BE2C (cell line): Measurements from ENCODE around the gene TMEM140. TPM values are rescaled to one million over a fixed set of nuclear protein-coding genes. Genes with fewer than 3 reads are reported as not detected.

Experiments used
- DNase-seq: peaks from one replicate; pipeline ENCODE4 v3.0.0-alpha.2; 2020
- H3K27me3 ChIP-seq: fragments of 250-450 bp; sonication (Bioruptor Pico); 2 replicates; pipeline ENCODE4 v1.5.1; 2020; ENCODE audit warnings: mild to moderate bottlenecking
- H3K36me3 ChIP-seq: fragments of 250-450 bp; sonication (Bioruptor Pico); 2 replicates; pipeline ENCODE4 v1.5.1; 2020; ENCODE audit warnings: mild to moderate bottlenecking
- H3K4me1 ChIP-seq: fragments of 250-450 bp; sonication (Bioruptor Pico); 2 replicates; pipeline ENCODE4 v1.5.1; 2020
- H3K4me3 ChIP-seq: 2 replicates; pipeline ENCODE4 v1.5.1; 2011; ENCODE audit warnings: low read depth, low read length
- H3K9me3 ChIP-seq: fragments of 250-450 bp; sonication (Bioruptor Pico); 2 replicates; pipeline ENCODE4 v1.5.1; 2020
- CTCF ChIP-seq: IDR thresholded peaks from 2 replicates; pipeline ENCODE4 v1.5.1; 2012; ENCODE audit warnings: mild to moderate bottlenecking, low read depth, low read length
- polyA plus RNA-seq: library from polyadenylated mRNA; unstranded; fragments of >200 nt; gene quantifications from one replicate; pipeline ENCODE4 v1.2.1, GENCODE V29; 2012; ENCODE audit warnings: low read depth, missing spikeins; ENCODE audit not compliant: insufficient read length, insufficient read depth

The TMEM140 gene
- polyA plus RNA-seq: 20.7 TPM

GRCh38 chr7:135147899-135148721 lies at the start of gene TMEM140:
TMEM140 (plus strand) TSS chr7:135148072; CDS start chr7:135164442, 16,370 bp downstream.
- H3K4me1 ChIP-seq: peaks cover 2% of the 10 kb centered on the region; the same call in 1 of the 2 replicates
- TF ChIP-seq CTCF: no peak
- H3K4me3 ChIP-seq: peak within 1 kb of the TSS; percentile 29
- H3K27me3 ChIP-seq: no peaks in the 10 kb centered on the region
- H3K9me3 ChIP-seq: no peaks in the 10 kb centered on the region
- no peak for DNase-seq
- no peaks in the 10 kb centered on the region for H3K36me3 ChIP-seq

GRCh38 chr7:135098391-135098790 lies 49.5 kb upstream of the TMEM140 start:
- no peaks in the 10 kb centered on the region; the same call in 1 of the 2 replicates for H3K27me3 ChIP-seq
- no peak for TF ChIP-seq CTCF

GRCh38 chr7:135100856-135101255 lies 47.0 kb upstream of the TMEM140 start:
- Histone ChIP-seq H3K36me3 (no peaks in the 10 kb centered on the region), H3K9me3 (peaks cover 2% of the 10 kb centered on the region; the same call in 1 of the 2 replicates), H3K4me1 (no peaks in the 10 kb centered on the region), H3K27me3 (no peaks in the 10 kb centered on the region; the same call in 1 of the 2 replicates), H3K4me3 (no peak overlapping the region)
- TF ChIP-seq CTCF: no peak
- no peak for DNase-seq

More at GRCh38 chr7:135098391-135098790, 49.5 kb upstream of the TMEM140 start:
- no peak for DNase-seq
- Histone ChIP-seq H3K9me3 (peaks cover 2% of the 10 kb centered on the region; the same call in 1 of the 2 replicates), H3K36me3 (no peaks in the 10 kb centered on the region), H3K4me1 (no peaks in the 10 kb centered on the region), H3K4me3 (no peak overlapping the region)

- DNase-seq: no peak
These were observed 45.5 kb upstream of the TMEM140 start for GRCh38 chr7:135102372-135102771.

GRCh38 chr7:135109562-135109961 lies 38.3 kb upstream of the TMEM140 start:
- H3K4me1 ChIP-seq: no peaks in the 10 kb centered on the region
- no peak for DNase-seq

More at GRCh38 chr7:135102372-135102771, 45.5 kb upstream of the TMEM140 start:
- no peak overlapping the region for H3K4me3 ChIP-seq
- peaks cover 3% of the 10 kb centered on the region; the same call in 1 of the 2 replicates for H3K27me3 ChIP-seq
- no peaks in the 10 kb centered on the region for H3K36me3 ChIP-seq
- H3K9me3 ChIP-seq: peaks cover 2% of the 10 kb centered on the region; the same call in 1 of the 2 replicates
- no peak for TF ChIP-seq CTCF
- no peaks in the 10 kb centered on the region for H3K4me1 ChIP-seq

More at GRCh38 chr7:135109562-135109961, 38.3 kb upstream of the TMEM140 start:
- Histone ChIP-seq H3K4me3 (no peak overlapping the region), H3K36me3 (no peaks in the 10 kb centered on the region), H3K9me3 (no peaks in the 10 kb centered on the region), H3K27me3 (peaks cover 3% of the 10 kb centered on the region; the same call in 1 of the 2 replicates)
- TF ChIP-seq CTCF: no peak
